Testis (tissue), 3 donors: Measurements from ENCODE around the gene ASB2. TPM values are rescaled to one million over a fixed set of nuclear protein-coding genes. Genes with fewer than 3 reads are reported as not detected.

Experiments used
- DNase-seq: peaks from one replicate; pipeline ENCODE4 v3.0.0-alpha.2; 2019
- H3K27ac ChIP-seq, 2 donors: fragments of 200-600 bp; sonication (generic); one replicate each; pipeline ENCODE4 v1.5.1; 2019
- H3K27me3 ChIP-seq: fragments of 200-600 bp; sonication (generic); one replicate; pipeline ENCODE4 v1.5.1; 2019
- H3K36me3 ChIP-seq: fragments of 200-600 bp; sonication (generic); one replicate; pipeline ENCODE4 v1.5.1; 2017; ENCODE audit warnings: low read depth; ENCODE audit errors: missing control alignments
- H3K4me1 ChIP-seq: fragments of 200-600 bp; sonication (generic); one replicate; pipeline ENCODE4 v1.5.1; 2019
- H3K4me3 ChIP-seq, 2 donors: fragments of 200-600 bp; sonication (generic); one replicate each; pipeline ENCODE4 v1.5.1; 2017 to 2019
- H3K9me3 ChIP-seq: fragments of 200-600 bp; sonication (generic); one replicate; pipeline ENCODE4 v1.5.1; 2017
- CTCF ChIP-seq, 3 experiments: fragments of 450-650 bp in 2 of 3; fragments of 200-600 bp in 1 of 3; sonication (generic) in 1 of 3; IDR thresholded peaks; one replicate each; pipeline ENCODE4 v1.5.1; 2016 to 2019; ENCODE audit warnings: antibody characterized with exemption in 3 of 3, mild to moderate bottlenecking in 2 of 3, moderate library complexity in 1 of 3
- POLR2A ChIP-seq: fragments of 450-650 bp; IDR thresholded peaks from one replicate; pipeline ENCODE4 v1.6.1; 2017; ENCODE audit warnings: antibody characterized with exemption, mild to moderate bottlenecking, moderate library complexity
- WGBS, 2 donors: methylation state at CpG; one replicate each; pipeline ENCODE4 v1.1.5; 2018; 5-methylcytosine and 5-hydroxymethylcytosine counted together
- intact Hi-C: fragments of 100-400 bp; cut with DNase I; formaldehyde crosslinking; loops from one replicate; pipeline ENCODE4 v1.15.1; 2023; ENCODE audit warnings: low total_unique reads
- polyA plus RNA-seq: library from polyadenylated mRNA; stranded (reverse); fragments of 350-450 nt; fragmentation: Illumina TruSeq; extraction: RNeasy Lipid Tissue Mini Kit (QIAGEN cat#74804); gene quantifications from one replicate; pipeline ENCODE4 v1.2.3, GENCODE V29; 2014; ENCODE audit warnings: low read depth, low replicate concordance; ENCODE audit not compliant: insufficient read depth
- total RNA-seq, 2 donors: library from RNA; depleted of rRNA; stranded (reverse); fragments of >200 nt; gene quantifications; one replicate each; pipeline ENCODE4 v1.2.3, GENCODE V29; 2016

The ASB2 gene
- total and polyA plus RNA-seq, 3 donors from 2014 or later, result 3.5 to 4.3 (median 3.7) TPM

- H3K9me3 ChIP-seq, result no peaks in the 10 kb centered on the region
- H3K4me1 ChIP-seq, result no peaks in the 10 kb centered on the region
- H3K4me3 ChIP-seq, result no peak overlapping the region
- no peak for DNase-seq
- no peaks in the 10 kb centered on the region for H3K36me3 ChIP-seq
- intact Hi-C loops, result no loop called here
- no peaks in the 10 kb centered on the region for H3K27me3 ChIP-seq
- TF ChIP-seq CTCF (IDR thresholded peaks at IDR 0.05) (no peak), POLR2A (no peak)
- 51 to 53% methylated on average over 3 of the region's 3 CpGs for WGBS, 2 donors
- H3K27ac ChIP-seq, result no peak overlapping the region
Measured at GRCh38 chr14:93916498-93916897, 59.9 kb downstream of the ASB2 start.

- WGBS, 2 donors, result 53 to 64% methylated on average over 2 of the region's 2 CpGs
- Histone ChIP-seq H3K4me1 (no peaks in the 10 kb centered on the region), H3K4me3 (no peak overlapping the region), H3K27ac (no peak overlapping the region), H3K36me3 (no peaks in the 10 kb centered on the region), H3K27me3 (no peaks in the 10 kb centered on the region), H3K9me3 (no peaks in the 10 kb centered on the region)
- no peak for DNase-seq
- intact Hi-C loops, result no loop called here
- TF ChIP-seq POLR2A, result no peak
Measured at GRCh38 chr14:93915800-93916199, 60.6 kb downstream of the ASB2 start.

- H3K27me3 ChIP-seq, result no peaks in the 10 kb centered on the region
- intact Hi-C loops, result no loop called here
- H3K4me3 ChIP-seq, result no peak overlapping the region
- no peak for DNase-seq
- TF ChIP-seq POLR2A (no peak), CTCF (IDR thresholded peaks at IDR 0.05) (no peak)
- H3K36me3 ChIP-seq, result no peaks in the 10 kb centered on the region
- no peaks in the 10 kb centered on the region for H3K4me1 ChIP-seq
- H3K27ac ChIP-seq, result no peak overlapping the region
- no peaks in the 10 kb centered on the region for H3K9me3 ChIP-seq
- WGBS, 2 donors, result 86 to 89% methylated on average over 13 to 14 of the region's 14 CpGs
Measured at GRCh38 chr14:93915070-93915705, 61.2 kb downstream of the ASB2 start.

- intact Hi-C loops, result no loop called here
- DNase-seq, result no peak
- 86 to 96% methylated on average over 2 to 4 of the region's 4 CpGs for WGBS, 2 donors
Measured at GRCh38 chr14:93914278-93914677, 62.1 kb downstream of the ASB2 start.

GRCh38 chr14:93912782-93913181, 63.6 kb downstream of the ASB2 start:
- no peaks in the 10 kb centered on the region for H3K36me3 ChIP-seq
- H3K27ac ChIP-seq, result no peak overlapping the region
- H3K4me3 ChIP-seq, result no peak overlapping the region
- H3K9me3 ChIP-seq, result no peaks in the 10 kb centered on the region
- WGBS, 2 donors, result 93% methylated on average over 4 of the region's 4 CpGs
- TF ChIP-seq CTCF (IDR thresholded peaks at IDR 0.05), result no peak
- TF ChIP-seq POLR2A, result no peak
- H3K4me1 ChIP-seq, result no peaks in the 10 kb centered on the region
- intact Hi-C loops, result no loop called here
- H3K27me3 ChIP-seq, result no peaks in the 10 kb centered on the region
- no peak for DNase-seq

More at GRCh38 chr14:93914278-93914677, 62.1 kb downstream of the ASB2 start:
- H3K27ac ChIP-seq, result no peak overlapping the region
- no peak overlapping the region for H3K4me3 ChIP-seq
- no peaks in the 10 kb centered on the region for H3K9me3 ChIP-seq
- no peaks in the 10 kb centered on the region for H3K27me3 ChIP-seq
- TF ChIP-seq POLR2A (no peak), CTCF (IDR thresholded peaks at IDR 0.05) (no peak)
- no peaks in the 10 kb centered on the region for H3K36me3 ChIP-seq
- H3K4me1 ChIP-seq, result no peaks in the 10 kb centered on the region
